Stimulated activated naive B cell treated with anti-CD40 and anti-IgM and Interleukin-4, amounts not matched to agents 10 μg/mL and 1 μg/mL and 100 μg/mL, for 72 hours (primary cell): ENCODE measurements around the gene PKD1L1.

Experiments used
- ATAC-seq, 2 donors: fragments of 150-1000 bp; cut with Tn5 transposase; replicated peaks; 2 replicates each; pipeline ENCODE4 v1.10.0; 2021; ENCODE audit warnings: moderate library complexity in 1 of 2
- DNase-seq: peaks from one replicate; pipeline ENCODE4 v3.0.0; 2021
- H3K27ac Mint-ChIP-seq: one replicate; pipeline ENCODE4 v1.8.0; 2022; ENCODE audit warnings: mild to moderate bottlenecking, mixed read lengths
- H3K27me3 Mint-ChIP-seq, 2 donors: one replicate each; pipeline ENCODE4 v1.8.0; 2022; ENCODE audit warnings: mixed read lengths in 2 of 2
- H3K36me3 Mint-ChIP-seq, 2 donors: one replicate each; pipeline ENCODE4 v1.8.0; 2022; ENCODE audit warnings: mixed read lengths in 2 of 2, mild to moderate bottlenecking in 1 of 2
- H3K4me1 Mint-ChIP-seq, 2 donors: one replicate each; pipeline ENCODE4 v1.8.0; 2022; ENCODE audit warnings: mixed read lengths in 2 of 2, mild to moderate bottlenecking in 1 of 2
- H3K4me3 Mint-ChIP-seq, 2 donors: one replicate each; pipeline ENCODE4 v1.8.0; 2022; ENCODE audit warnings: mild to moderate bottlenecking in 2 of 2, mixed read lengths in 2 of 2, moderate library complexity in 1 of 2
- H3K9me3 Mint-ChIP-seq, 2 donors: one replicate each; pipeline ENCODE4 v1.8.0; 2022; ENCODE audit warnings: mixed read lengths in 2 of 2, mild to moderate bottlenecking in 1 of 2

Gene PKD1L1

DNA sequence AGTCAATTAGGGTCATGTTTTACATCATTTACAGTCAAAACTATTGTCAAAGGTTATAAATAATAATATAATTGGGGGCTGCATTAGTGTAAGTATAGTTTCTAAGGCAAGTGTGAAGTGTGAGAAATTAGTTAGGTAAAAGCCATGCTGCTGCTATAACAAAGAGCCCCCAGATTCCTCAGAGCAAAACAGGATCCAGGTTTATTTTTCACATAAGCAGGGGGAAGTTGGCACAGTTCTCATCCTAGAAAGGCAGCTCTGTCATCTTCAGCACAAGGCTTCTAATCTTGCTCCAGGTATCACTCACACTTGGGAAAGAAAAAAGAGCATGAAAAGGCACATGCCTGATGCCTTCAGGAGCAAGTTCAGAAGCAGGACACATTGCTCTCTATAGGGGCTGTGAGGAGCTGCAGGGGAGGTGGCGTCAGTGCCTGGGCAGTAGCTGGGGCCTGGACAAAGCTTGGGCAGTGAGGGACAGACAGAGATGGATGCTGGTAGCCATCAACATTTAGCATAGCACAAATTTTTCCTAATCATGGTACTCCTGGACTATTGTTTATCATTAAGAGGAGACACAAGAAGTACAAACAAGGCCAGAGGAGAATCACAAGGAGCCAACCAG is 170.6 kb downstream of the PKD1L1 start:
- ATAC-seq = no peak
- DNase-seq = no peak
- Mint-ChIP-seq H3K4me1 (peaks cover 4 to 6% of the 10 kb centered on the region in 2 donors), H3K36me3 (no peaks in the 10 kb centered on the region), H3K27me3 (peaks cover 0 to 3% of the 10 kb centered on the region in 2 donors), H3K9me3 (peaks cover 4 to 5% of the 10 kb centered on the region in 2 donors), H3K4me3 (no peak overlapping the region), H3K27ac (no peak overlapping the region)

DNA sequence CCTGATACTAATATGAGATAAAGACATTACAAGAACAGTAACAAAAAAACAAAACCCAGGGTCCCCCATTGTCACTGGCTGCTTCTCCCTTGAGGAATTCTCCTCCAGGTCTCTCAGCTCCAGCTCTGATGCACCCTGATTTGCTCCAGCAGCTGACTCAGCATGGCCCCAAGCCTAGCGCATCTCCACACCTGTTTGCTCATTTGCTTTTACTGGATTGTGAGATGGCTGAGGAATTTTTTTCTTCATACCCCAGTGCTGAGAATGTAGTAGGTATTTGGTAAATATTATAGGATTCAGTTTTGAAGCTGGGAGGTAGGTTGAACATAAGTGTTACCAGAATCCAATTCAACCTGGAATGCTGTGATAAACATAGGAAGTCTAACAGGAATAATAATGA is 171.9 kb downstream of the PKD1L1 start:
- ATAC-seq (no peak), DNase-seq (no peak)
- H3K27me3 Mint-ChIP-seq = peaks cover 0 to 3% of the 10 kb centered on the region in 2 donors
- peaks cover 3 to 4% of the 10 kb centered on the region in 2 donors for H3K9me3 Mint-ChIP-seq
- H3K4me1 Mint-ChIP-seq = peaks cover 4 to 6% of the 10 kb centered on the region in 2 donors
- H3K4me3 Mint-ChIP-seq = no peak overlapping the region
- H3K27ac Mint-ChIP-seq = no peak overlapping the region
- no peaks in the 10 kb centered on the region for H3K36me3 Mint-ChIP-seq

DNA sequence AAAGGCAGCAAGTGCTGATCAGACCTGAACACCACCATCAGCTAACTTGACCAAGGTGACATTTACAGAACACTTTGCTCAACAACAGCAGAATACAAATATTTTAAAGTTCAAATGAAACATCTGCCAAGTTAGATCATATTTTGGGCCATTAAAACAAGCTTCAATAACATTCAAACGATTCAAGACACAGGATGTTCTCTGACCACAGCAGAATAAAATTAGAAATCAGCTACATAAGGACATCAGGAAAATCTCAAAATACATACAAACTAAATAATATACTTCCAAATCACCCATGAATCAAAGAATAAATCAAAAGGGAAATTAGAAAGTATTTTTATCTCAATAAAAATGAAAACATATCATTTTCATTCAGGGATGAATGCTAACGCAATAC is 173.0 kb downstream of the PKD1L1 start:
- Mint-ChIP-seq H3K27me3 (peaks cover 0 to 3% of the 10 kb centered on the region in 2 donors), H3K27ac (no peak overlapping the region), H3K9me3 (peaks cover 3 to 4% of the 10 kb centered on the region in 2 donors), H3K4me1 (peaks cover 4 to 6% of the 10 kb centered on the region in 2 donors), H3K36me3 (no peaks in the 10 kb centered on the region), H3K4me3 (no peak overlapping the region)
- ATAC-seq = no peak
- DNase-seq = no peak

DNA sequence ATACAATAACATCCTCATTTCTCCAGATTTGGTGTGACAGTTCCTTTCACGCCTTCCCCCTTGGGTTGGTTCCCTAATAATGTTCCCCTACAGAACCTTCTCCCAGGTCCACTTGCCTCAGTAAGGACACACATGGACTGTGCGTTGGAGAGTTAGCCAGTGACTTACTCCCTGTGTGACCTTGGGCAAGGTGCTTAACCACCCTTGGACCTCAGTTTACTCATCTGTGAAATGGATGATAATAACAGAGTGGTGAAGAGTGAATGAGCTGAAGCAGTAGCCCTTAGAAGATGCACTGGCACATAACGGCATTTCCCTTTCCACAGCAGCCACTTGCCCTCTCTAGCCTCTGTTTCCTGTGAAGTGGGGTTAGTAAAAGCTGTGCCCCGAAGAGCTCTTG is 175.8 kb downstream of the PKD1L1 start:
- Mint-ChIP-seq H3K36me3 (no peaks in the 10 kb centered on the region), H3K4me1 (peaks cover 3 to 6% of the 10 kb centered on the region in 2 donors), H3K4me3 (no peak overlapping the region), H3K27me3 (peaks cover 0 to 3% of the 10 kb centered on the region in 2 donors), H3K9me3 (peaks cover 0 to under 1% of the 10 kb centered on the region in 2 donors), H3K27ac (no peak overlapping the region)
- no peak for ATAC-seq
- no peak for DNase-seq

DNA sequence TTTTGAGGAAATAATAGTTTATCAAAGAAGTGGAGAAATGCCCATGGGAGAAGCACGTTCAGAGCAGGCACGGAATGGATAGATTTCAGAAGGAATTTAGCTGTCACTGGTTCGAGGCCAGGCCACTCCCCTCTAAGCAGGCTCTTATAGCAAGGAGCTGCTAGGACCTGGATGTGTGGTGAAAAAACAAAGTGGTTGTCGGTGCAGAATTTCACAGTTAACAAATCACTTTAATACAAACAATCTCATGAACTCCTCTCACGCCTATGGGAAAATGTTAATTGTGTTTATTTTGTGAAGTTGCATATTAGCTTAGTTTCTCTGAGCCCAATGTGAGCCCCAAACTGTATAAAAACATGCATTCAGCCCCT is 176.3 kb downstream of the PKD1L1 start:
- Mint-ChIP-seq H3K27me3 (peaks cover 0 to 3% of the 10 kb centered on the region in 2 donors), H3K36me3 (no peaks in the 10 kb centered on the region), H3K9me3 (no peaks in the 10 kb centered on the region), H3K4me3 (no peak overlapping the region), H3K4me1 (peaks cover 3 to 6% of the 10 kb centered on the region in 2 donors), H3K27ac (no peak overlapping the region)
- ATAC-seq = no peak
- no peak for DNase-seq

DNA sequence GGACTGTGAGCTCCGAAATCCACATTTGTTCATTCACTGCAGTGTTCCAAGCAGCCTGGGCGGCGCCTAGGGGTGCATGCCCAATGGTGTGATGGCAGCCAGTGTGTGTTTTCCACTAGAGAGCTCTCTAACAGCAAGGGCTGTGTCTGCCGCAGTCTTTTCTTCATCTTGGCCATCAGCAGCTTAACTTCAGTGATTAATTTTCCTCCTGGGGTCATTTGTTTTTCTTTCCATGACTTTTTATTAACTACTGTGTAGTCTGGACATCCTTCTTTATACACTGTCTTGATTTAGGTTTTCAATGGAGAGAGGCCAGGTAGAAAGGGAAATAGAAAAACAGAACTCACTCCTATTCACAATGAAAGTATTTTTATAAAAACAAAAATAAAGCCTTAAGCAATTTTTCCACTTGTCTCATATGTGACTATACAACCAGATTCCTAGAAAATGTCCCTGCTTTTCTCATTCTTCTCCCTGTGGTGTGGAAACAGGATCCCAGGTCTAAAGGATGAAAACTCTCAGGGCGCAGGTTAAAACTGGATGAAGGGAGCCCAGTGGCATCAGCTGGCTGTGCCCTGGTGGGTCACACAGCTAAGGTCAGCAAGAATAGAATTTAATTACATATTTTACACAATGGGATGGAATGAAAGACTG is 176.8 kb downstream of the PKD1L1 start:
- Mint-ChIP-seq H3K27me3 (peaks cover 0 to 3% of the 10 kb centered on the region in 2 donors), H3K4me3 (no peak overlapping the region), H3K36me3 (no peaks in the 10 kb centered on the region), H3K9me3 (no peaks in the 10 kb centered on the region), H3K4me1 (peaks cover 3 to 6% of the 10 kb centered on the region in 2 donors), H3K27ac (no peak overlapping the region)
- ATAC-seq (no peak), DNase-seq (no peak)

DNA sequence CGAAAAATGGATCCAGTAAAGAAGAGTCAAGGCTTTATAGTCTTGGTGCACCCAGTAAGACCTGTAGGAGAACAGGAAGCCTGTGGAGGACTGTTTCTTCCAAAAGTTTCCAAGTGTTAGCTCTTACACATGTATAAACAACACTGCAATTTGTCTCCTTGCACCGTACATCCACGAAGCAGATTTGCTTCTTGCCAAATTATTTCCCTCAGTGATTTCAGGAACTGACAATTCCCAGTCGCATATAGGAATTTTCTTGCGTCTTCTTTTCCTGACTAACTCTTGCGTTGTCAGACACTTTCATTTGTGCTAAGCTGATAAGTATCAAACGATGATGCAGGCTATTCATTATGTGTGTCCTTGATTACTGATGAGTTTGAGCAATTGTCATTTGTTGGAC is 182.1 kb downstream of the PKD1L1 start:
- Mint-ChIP-seq H3K27me3 (no peaks in the 10 kb centered on the region), H3K4me1 (peaks cover 16 to 22% of the 10 kb centered on the region in 2 donors), H3K9me3 (no peaks in the 10 kb centered on the region), H3K27ac (no peak overlapping the region), H3K4me3 (no peak overlapping the region), H3K36me3 (no peaks in the 10 kb centered on the region)
- DNase-seq = no peak
- ATAC-seq = no peak

DNA sequence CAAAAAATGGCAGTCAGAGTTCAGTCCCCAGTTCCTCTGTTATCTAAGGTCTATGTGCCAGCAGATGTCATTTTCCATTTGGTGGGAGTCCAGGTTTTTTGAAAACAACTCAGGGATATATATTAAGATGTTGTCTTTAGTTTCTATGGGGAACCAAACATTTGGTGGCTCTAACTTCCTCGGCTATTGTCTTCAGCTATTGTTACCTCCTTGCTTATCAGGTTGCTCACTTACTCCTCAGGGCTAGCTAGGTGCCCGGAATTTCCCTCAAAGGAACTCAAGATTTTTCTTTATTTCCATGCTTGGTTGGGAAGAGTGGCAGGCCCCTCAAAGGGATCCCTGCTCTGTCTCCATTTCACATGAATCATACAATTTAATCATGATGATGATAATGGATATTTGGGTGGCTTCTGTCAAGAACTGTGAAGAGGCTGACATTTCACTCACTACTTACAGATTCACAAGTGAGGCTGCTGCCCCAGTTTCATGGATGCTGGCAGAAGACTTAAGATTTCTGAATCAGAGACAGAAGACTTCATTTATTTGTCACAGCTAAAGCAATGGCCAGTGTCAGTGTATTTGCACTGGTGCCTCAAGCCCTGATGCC is 182.8 kb downstream of the PKD1L1 start:
- Mint-ChIP-seq H3K4me3 (no peak overlapping the region), H3K27me3 (no peaks in the 10 kb centered on the region), H3K36me3 (no peaks in the 10 kb centered on the region), H3K9me3 (peaks cover 0 to 2% of the 10 kb centered on the region in 2 donors), H3K27ac (no peak overlapping the region), H3K4me1 (peaks cover 16 to 22% of the 10 kb centered on the region in 2 donors)
- ATAC-seq = no peak
- no peak for DNase-seq

DNA sequence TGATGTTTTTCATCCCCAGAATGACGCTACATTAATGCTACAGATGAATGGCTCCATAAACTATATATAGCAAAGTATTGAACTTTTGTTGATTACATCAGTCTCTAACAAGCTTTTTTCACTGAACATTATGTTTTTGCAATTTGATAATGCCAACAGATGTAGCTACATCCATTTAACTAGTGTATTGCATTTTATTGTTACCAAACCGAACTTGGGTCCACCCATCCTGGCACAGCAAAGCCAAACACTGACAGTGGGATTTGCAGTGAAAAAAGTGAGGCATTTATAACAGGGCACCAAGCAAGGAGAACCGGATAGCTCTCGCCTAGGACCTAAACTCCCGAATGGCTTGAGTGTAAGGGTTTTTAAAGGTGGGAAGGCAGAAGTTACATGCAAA is 183.5 kb downstream of the PKD1L1 start:
- no peak overlapping the region for H3K4me3 Mint-ChIP-seq
- H3K36me3 Mint-ChIP-seq = no peaks in the 10 kb centered on the region
- no peak for ATAC-seq

DNA sequence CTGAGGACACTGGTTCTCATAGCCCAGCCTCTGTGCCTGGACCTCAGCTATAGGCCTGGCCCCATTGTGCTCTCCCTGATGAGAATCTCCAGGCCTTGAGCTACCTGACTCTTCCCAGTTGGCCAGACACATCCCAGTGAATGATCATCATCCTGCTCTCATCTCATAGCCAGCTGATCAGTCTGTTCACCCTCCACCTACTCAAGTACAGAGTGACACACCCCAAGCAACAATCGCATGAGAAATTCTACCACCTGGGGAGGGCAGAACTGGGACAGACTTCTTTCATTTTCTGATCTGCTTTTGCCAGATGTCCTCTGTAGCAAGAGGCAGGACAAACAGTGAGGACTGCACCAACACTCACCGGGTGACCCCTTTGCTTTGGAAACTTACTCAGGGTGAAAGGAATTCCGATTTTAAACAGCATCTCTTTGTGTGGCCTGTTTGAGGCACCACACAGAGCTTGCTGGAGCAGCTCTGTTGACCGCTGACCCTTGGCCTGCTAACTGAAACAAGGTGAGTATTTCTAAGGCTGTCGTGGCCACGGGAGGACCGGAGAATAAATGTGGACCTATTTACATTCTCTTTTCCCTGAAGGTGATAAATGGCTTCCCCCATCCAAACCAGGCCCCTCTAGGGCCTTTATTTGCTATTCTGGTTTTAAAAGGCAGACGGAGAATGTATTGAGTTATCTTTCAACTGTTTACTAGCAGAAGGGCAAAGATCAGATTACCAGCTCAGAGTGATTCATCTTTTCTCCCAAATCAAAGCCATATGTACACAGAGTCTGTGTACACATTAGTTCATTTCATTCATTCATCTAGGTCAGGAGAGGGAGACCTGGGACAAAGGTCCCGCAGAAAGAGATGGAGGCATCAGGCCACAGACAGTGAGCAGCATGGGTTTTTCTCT is 184.9 kb downstream of the PKD1L1 start:
- H3K27ac Mint-ChIP-seq = peak overlapping the region; percentile 90
- H3K4me1 Mint-ChIP-seq = peaks cover 19 to 26% of the 10 kb centered on the region in 2 donors
- no peaks in the 10 kb centered on the region for H3K36me3 Mint-ChIP-seq
- no peaks in the 10 kb centered on the region for H3K27me3 Mint-ChIP-seq
- peaks cover 0 to 2% of the 10 kb centered on the region in 2 donors for H3K9me3 Mint-ChIP-seq
- ATAC-seq = peak; percentile 82 to 94
- DNase-seq = peak; percentile 17
- H3K4me3 Mint-ChIP-seq = no peak overlapping the region

More for the DNA sequence above, 183.5 kb downstream of the PKD1L1 start:
- Mint-ChIP-seq H3K27me3 (no peaks in the 10 kb centered on the region), H3K27ac (no peak overlapping the region), H3K9me3 (peaks cover 0 to 2% of the 10 kb centered on the region in 2 donors), H3K4me1 (peaks cover 16 to 22% of the 10 kb centered on the region in 2 donors)
- no peak for DNase-seq

DNA sequence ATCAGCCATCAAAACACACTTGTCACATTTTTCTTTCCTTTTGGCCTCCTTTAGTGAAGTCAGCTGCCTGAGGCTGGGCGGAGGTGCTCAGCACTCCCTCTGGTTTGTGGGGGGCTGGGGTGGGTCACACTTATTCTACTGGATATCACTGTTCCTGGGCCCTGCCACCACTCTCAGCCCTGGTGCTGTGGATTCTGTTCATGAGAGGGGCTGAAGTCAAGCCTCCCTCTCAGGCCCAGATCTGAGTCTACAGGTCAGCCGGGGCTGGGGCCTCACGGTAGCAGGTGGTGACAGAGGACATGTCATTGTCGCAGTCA is 185.6 kb downstream of the PKD1L1 start:
- Mint-ChIP-seq H3K4me3 (no peak overlapping the region), H3K4me1 (peaks cover 21 to 29% of the 10 kb centered on the region in 2 donors), H3K27me3 (no peaks in the 10 kb centered on the region), H3K36me3 (no peaks in the 10 kb centered on the region), H3K27ac (peak overlapping the region; percentile 77), H3K9me3 (peaks cover 0 to 2% of the 10 kb centered on the region in 2 donors)
- DNase-seq (no peak), ATAC-seq (no peak)

DNA sequence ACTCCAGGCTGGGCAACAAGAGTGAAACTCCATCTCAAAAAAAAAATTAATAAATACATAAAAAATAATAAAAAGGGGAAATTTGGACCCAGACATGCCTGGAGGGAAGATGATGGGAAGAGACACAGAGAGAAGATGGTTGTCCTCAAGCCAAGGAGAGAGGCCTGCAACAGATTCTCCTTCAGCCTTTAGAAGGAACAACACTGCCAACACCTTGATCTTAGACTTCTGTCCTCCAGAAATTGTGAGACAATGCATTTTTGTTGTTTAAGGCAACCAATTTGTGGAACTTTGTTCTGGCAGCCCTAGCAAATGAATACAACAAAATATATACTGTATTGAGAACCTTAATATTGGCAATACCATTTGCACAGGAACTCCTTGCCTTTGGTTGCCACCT is 186.1 kb downstream of the PKD1L1 start:
- Mint-ChIP-seq H3K4me1 (peaks cover 23 to 29% of the 10 kb centered on the region in 2 donors), H3K27ac (no peak overlapping the region), H3K4me3 (no peak overlapping the region), H3K36me3 (no peaks in the 10 kb centered on the region), H3K9me3 (peaks cover 0 to 2% of the 10 kb centered on the region in 2 donors), H3K27me3 (no peaks in the 10 kb centered on the region)
- no peak for ATAC-seq
- no peak for DNase-seq

DNA sequence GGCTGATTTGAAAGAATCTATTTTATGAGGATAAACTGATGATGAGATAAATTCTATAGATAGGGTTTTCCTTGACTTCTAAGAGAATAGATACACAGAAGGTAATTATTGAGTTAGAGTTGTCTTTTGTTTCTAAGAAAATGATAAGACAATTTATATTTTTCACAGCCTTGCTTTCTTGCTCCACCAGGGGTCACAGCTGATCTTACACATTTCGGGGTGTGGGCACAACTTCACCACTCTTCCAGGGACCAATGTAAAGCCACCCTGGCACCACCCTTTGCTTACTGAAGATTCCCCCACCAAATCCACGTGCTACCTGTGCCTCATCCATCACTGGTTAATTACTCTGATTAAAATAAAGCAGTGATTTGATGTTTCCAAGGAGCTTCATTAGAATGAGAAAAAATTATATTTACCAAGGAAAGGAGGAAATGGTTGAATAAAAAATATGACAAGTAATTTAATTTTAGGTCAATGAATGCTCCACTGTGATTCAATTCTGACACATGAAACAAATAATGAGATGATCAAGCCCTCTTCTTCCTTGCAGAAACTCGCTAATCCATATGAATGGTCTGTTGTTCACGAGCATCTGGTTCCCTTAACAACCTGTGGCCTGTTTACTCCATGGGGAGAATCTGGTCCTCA is 189.1 kb downstream of the PKD1L1 start:
- Mint-ChIP-seq H3K27me3 (peaks cover 3 to 5% of the 10 kb centered on the region in 2 donors), H3K9me3 (peaks cover 0 to 5% of the 10 kb centered on the region in 2 donors), H3K27ac (peak overlapping the region; percentile 66), H3K36me3 (no peaks in the 10 kb centered on the region), H3K4me1 (peaks cover 21 to 23% of the 10 kb centered on the region in 2 donors), H3K4me3 (no peak overlapping the region)
- DNase-seq (no peak), ATAC-seq (no peak)

DNA sequence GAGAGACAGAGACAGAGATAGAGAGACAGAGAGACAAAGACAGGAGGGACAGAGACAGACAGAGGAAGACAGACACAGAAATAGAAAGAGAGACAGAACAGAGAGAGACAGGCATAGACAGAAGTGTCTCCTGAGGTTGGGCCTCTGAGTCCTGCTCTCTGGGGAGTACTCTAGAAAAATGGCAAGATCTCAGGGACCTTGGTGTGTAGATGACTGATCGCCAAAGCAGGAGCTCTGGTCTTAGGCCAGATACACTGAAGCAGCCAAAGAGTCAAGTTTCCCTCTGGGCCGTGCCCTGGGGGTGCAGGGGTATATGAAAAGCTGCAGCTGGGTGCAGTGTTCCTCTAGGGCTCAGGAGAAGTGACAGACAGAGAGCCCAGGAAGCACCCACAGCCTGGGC is 189.7 kb downstream of the PKD1L1 start:
- no peak for ATAC-seq
- DNase-seq = no peak
- H3K9me3 Mint-ChIP-seq = peaks cover 0 to 5% of the 10 kb centered on the region in 2 donors
- peaks cover 3 to 5% of the 10 kb centered on the region in 2 donors for H3K27me3 Mint-ChIP-seq
- H3K4me3 Mint-ChIP-seq = no peak overlapping the region
- peaks cover 18 to 20% of the 10 kb centered on the region in 2 donors for H3K4me1 Mint-ChIP-seq
- H3K27ac Mint-ChIP-seq = no peak overlapping the region
- no peaks in the 10 kb centered on the region for H3K36me3 Mint-ChIP-seq
